Measurements from ENCODE around the gene CABP4. TPM values are rescaled to one million over a fixed set of nuclear protein-coding genes. Genes with fewer than 3 reads are reported as not detected.

Gene CABP4
- total RNA-seq, 1 experiment from 2014 or later, result 0.55 TPM

DNA sequence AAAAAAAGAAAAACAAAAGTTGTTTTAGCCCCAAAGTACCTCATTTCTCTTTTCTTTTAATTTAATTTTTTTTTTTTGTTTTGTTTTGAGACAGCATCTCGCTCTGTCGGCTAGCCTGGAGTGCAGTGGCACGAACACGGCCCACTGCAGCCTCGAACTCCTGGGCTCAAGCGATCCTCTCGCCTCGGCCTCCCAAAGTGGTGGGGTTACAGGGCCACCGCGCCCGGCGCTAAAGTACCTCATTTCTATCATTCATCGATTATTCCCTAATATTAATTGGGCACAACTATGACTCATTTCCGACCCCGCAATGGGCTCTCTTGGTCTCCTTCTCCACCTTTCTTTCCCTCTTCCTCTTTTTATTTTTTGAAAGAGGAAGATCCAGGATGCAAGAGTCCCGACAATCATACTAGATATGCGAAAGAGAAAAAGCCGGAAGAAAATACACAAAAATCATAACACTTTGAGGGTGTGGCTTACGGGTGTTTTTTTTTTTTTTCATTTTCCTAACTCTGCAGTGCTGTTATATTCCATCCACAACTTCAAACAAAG is 27.2 kb downstream of the CABP4 start:
- peak; percentile 17 for ATAC-seq
- no peaks in the 10 kb centered on the region for H3K9me2 ChIP-seq (replicated peaks; ENCODE audit: low read length)
- BruUV-seq (replicated peaks), result TSS peak; percentile 97

DNA sequence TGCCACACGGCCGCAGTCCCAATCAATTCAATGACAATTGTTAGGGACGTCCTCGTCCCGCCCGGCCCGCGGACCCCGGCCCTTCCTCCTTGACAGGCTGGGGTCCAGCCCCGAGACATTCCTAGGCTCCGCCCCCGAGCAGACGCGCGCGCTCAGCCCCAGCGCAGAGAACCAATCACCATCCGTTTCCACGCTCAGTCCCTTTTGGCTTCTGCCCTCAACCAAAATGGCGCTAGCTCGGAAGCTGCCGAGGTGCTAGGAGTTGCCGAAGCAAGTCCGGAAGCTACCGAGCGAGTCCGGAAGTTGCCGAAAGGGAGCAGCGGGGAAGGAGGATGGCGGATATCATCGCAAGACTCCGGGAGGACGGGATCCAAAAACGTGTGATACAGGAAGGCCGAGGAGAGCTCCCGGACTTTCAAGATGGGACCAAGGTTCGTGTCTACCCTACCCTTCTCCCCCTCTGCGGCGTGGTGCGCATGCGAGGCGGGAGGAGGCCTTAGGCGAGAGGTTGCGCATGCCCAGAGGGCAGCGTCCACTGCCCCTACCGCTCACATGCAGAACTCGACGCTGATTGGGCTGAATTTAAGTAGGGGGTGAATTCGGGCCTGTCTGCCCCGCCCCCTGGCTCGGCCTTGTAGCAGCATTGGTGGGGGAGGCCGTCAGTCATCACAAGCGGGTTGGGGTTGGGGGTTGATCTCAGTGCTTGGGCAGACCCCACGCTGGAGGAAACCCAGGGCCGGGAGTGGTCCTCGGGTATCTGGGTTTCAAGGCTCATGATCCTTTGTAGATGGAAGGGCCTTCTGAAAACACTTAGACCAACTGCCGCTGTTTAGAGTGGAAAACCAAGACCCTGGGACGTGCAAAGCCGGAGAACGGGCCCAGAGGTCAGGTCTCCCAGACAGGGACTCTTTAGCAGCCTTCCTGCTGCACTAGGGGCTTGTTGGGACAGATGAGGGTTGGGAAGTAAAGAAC is 28.0 kb downstream of the CABP4 start, which contains the start of gene AIP:
Gene AIP (plus strand): TSS at position 200 of the 972 bp plus-strand sequence. CDS start 133 bp downstream, at position 333.
- intact Hi-C loops (cut with micrococcal nuclease), result loop anchor here (2.0 kb wide), 1 partner anchor 22 kb away; the partner anchor contains the start of gene PITPNM1
- TF ChIP-seq EZH2 (IDR thresholded peaks at IDR 0.05; ENCODE audit: low read length, unreplicated experiment), result no peak
- TF ChIP-seq, protein P1, sequence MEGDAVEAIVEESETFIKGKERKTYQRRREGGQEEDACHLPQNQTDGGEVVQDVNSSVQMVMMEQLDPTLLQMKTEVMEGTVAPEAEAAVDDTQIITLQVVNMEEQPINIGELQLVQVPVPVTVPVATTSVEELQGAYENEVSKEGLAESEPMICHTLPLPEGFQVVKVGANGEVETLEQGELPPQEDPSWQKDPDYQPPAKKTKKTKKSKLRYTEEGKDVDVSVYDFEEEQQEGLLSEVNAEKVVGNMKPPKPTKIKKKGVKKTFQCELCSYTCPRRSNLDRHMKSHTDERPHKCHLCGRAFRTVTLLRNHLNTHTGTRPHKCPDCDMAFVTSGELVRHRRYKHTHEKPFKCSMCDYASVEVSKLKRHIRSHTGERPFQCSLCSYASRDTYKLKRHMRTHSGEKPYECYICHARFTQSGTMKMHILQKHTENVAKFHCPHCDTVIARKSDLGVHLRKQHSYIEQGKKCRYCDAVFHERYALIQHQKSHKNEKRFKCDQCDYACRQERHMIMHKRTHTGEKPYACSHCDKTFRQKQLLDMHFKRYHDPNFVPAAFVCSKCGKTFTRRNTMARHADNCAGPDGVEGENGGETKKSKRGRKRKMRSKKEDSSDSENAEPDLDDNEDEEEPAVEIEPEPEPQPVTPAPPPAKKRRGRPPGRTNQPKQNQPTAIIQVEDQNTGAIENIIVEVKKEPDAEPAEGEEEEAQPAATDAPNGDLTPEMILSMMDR (conservative IDR thresholded peaks at IDR 0.05; ENCODE audit: low read depth, low read length), result no peak
- no peak for TF ChIP-seq EZH2phosphoT487 (IDR thresholded peaks at IDR 0.05; ENCODE audit: borderline replicate concordance, low read length)
- no peaks in the 10 kb centered on the region for H3K9me2 ChIP-seq (replicated peaks; ENCODE audit: low read length)
- TSS peak; percentile 78 for BruUV-seq (replicated peaks)
- H3K4me3 ChIP-seq (ENCODE audit: low read length), result peak within 1 kb of the TSS; percentile 73
- CTCF ChIA-PET, result interaction anchor here (0.6 kb wide), 1 partner anchor 108 kb away, joined by 7 read pairs; no protein-coding TSS in a partner anchor
- H3F3A ChIP-seq (ENCODE audit: low read length, unreplicated experiment), result no peaks in the 10 kb centered on the region
- peak within 1 kb of the TSS; percentile 82 for H2AFZ ChIP-seq (ENCODE audit: low read length)
- DNase-seq, result peak; percentile 100
- no peaks in the 10 kb centered on the region; the same call in 1 of the 2 replicates for H3K36me3 ChIP-seq (ENCODE audit: low read depth, low read length)
- H3K79me2 ChIP-seq (ENCODE audit: low read length), result peaks cover 23% of the 10 kb centered on the region
- POLR2A ChIA-PET (ENCODE audit: unreplicated experiment), result no interaction called here
- peak; percentile 99 for ATAC-seq
- peak within 1 kb of the TSS; percentile 73 for H3K9ac ChIP-seq (ENCODE audit: low read length)
- no peaks in the 10 kb centered on the region for H3K9me3 ChIP-seq (ENCODE audit: low read length)
- no peak within 1 kb of the TSS; the same call in 1 of the 2 replicates for H3K27ac ChIP-seq (ENCODE audit: low read length)
- no peaks in the 10 kb centered on the region for H3K27me3 ChIP-seq (ENCODE audit: low read length)
- H3K4me2 ChIP-seq (ENCODE audit: low read length), result peak within 1 kb of the TSS; percentile 90
- H4K20me1 ChIP-seq (ENCODE audit: low read length), result no peaks in the 10 kb centered on the region
- H3K4me1 ChIP-seq (ENCODE audit: insufficient read depth, low read length), result peaks cover 15% of the 10 kb centered on the region

More for the DNA sequence above, 27.2 kb downstream of the CABP4 start:
- H3K4me1 ChIP-seq (ENCODE audit: insufficient read depth, low read length), result peaks cover 15% of the 10 kb centered on the region
- peaks cover 23% of the 10 kb centered on the region for H3K79me2 ChIP-seq (ENCODE audit: low read length)
- H4K20me1 ChIP-seq (ENCODE audit: low read length), result no peaks in the 10 kb centered on the region
- no peaks in the 10 kb centered on the region for H3K9me3 ChIP-seq (ENCODE audit: low read length)
- H3K4me2 ChIP-seq (ENCODE audit: low read length), result peak overlapping the region; percentile 90
- ChIA-PET CTCF (interaction anchor here (0.6 kb wide), 1 partner anchor 107 kb away, joined by 7 read pairs; no protein-coding TSS in a partner anchor), POLR2A (ENCODE audit: unreplicated experiment) (no interaction called here)
- no peaks in the 10 kb centered on the region for H3K36me3 ChIP-seq (ENCODE audit: low read depth, low read length)
- H3K27me3 ChIP-seq (ENCODE audit: low read length), result no peaks in the 10 kb centered on the region
- H3K27ac ChIP-seq (ENCODE audit: low read length), result no peak overlapping the region
- H2AFZ ChIP-seq (ENCODE audit: low read length), result peak overlapping the region; percentile 82
- no peak for DNase-seq
- intact Hi-C loops (cut with micrococcal nuclease), result loop anchor here (2.0 kb wide), 1 partner anchor 22 kb away; the partner anchor contains the start of gene PITPNM1
- H3K9ac ChIP-seq (ENCODE audit: low read length), result peak overlapping the region; percentile 73
- H3K4me3 ChIP-seq (ENCODE audit: low read length), result peak overlapping the region; percentile 73
- TF ChIP-seq EZH2 (IDR thresholded peaks at IDR 0.05; ENCODE audit: low read length, unreplicated experiment) (no peak), EZH2phosphoT487 (IDR thresholded peaks at IDR 0.05; ENCODE audit: borderline replicate concordance, low read length) (no peak)
- TF ChIP-seq, protein P1 (conservative IDR thresholded peaks at IDR 0.05; ENCODE audit: low read depth, low read length), result no peak
- no peaks in the 10 kb centered on the region for H3F3A ChIP-seq (ENCODE audit: low read length, unreplicated experiment)

Measured in PC-3 (cell line).